D341Med (cell line): Measurements from ENCODE around the gene TP53BP1.
"Not testable (repeated sequence)": the region's sequence is repeated elsewhere in the genome, so short reads cannot be mapped to it uniquely, and the experiment has no call there.

Source experiments
- DNase-seq: peaks from one replicate; pipeline ENCODE4 v3.0.0; 2012; ENCODE audit warnings: low spot score

Gene TP53BP1, protein sequence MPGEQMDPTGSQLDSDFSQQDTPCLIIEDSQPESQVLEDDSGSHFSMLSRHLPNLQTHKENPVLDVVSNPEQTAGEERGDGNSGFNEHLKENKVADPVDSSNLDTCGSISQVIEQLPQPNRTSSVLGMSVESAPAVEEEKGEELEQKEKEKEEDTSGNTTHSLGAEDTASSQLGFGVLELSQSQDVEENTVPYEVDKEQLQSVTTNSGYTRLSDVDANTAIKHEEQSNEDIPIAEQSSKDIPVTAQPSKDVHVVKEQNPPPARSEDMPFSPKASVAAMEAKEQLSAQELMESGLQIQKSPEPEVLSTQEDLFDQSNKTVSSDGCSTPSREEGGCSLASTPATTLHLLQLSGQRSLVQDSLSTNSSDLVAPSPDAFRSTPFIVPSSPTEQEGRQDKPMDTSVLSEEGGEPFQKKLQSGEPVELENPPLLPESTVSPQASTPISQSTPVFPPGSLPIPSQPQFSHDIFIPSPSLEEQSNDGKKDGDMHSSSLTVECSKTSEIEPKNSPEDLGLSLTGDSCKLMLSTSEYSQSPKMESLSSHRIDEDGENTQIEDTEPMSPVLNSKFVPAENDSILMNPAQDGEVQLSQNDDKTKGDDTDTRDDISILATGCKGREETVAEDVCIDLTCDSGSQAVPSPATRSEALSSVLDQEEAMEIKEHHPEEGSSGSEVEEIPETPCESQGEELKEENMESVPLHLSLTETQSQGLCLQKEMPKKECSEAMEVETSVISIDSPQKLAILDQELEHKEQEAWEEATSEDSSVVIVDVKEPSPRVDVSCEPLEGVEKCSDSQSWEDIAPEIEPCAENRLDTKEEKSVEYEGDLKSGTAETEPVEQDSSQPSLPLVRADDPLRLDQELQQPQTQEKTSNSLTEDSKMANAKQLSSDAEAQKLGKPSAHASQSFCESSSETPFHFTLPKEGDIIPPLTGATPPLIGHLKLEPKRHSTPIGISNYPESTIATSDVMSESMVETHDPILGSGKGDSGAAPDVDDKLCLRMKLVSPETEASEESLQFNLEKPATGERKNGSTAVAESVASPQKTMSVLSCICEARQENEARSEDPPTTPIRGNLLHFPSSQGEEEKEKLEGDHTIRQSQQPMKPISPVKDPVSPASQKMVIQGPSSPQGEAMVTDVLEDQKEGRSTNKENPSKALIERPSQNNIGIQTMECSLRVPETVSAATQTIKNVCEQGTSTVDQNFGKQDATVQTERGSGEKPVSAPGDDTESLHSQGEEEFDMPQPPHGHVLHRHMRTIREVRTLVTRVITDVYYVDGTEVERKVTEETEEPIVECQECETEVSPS (N-terminal part only)

DNA sequence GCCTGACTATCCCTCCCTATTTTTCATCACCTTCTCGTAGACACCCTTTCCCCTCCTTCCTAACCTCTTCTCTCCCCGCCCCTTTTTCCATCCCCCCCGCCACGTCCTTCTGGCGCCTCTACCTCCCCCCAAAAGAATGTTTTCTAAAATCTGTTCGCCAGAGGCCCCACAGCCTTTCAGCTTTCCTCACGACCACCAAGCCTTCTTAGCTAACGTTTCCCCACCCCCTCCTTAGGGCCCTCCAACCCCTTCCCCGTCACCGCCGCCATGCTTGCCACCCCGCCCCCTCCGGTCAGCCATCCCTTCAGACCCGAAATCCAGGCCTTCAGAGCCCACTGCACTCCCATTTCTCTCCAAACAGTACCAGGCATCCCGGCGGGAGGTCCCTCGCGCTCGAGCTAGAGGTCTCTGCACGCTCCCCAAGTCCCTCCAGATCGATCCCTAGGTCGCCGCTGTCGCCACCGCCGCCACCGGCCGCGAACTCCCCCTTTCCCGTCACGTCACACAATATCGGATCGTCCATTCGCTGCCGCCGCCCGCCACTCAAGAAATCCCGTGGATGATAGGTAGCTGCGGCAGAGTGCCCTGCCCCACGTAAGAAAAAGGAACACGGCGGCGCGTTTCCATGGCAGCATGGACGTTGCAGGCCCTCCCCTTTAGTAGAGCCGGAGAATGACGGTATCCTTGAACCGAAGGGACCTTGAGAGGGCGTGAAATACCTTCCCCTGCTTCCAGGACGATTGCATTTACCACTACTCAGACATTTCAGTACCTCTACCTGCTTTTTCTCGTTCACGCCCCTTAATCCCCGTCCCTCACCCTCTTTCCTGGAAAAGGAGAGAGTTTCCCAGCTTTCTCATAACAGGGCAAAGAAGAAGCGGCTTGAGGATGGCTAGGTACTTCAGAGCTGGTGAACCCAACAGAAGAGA is at the start of gene TP53BP1:
Gene TP53BP1, minus strand, starts transcription at position 484 of the 929 bp plus-strand sequence. Its CDS starts 113 bp downstream, at position 371.
- DNase-seq = peak; percentile 95

DNA sequence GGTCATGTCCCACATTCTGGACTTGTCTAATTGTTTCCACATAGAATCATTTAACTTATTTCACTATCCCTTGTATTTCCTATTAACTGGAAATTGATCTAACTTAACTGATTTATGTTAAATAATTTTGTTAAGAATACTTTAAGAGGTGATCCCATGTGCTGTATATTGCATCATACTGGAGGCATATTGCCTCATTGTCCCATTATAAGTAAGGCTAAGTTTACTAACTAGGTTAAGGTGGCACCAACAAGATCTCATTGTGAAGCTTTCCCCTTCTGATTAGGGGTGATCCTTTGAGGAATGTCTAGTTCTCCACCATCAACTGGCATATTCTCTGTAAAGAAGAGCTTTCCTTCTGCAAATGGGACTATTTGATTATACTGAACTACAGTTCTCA is 48.8 kb upstream of the TP53BP1 start:
- no peak for DNase-seq

DNA sequence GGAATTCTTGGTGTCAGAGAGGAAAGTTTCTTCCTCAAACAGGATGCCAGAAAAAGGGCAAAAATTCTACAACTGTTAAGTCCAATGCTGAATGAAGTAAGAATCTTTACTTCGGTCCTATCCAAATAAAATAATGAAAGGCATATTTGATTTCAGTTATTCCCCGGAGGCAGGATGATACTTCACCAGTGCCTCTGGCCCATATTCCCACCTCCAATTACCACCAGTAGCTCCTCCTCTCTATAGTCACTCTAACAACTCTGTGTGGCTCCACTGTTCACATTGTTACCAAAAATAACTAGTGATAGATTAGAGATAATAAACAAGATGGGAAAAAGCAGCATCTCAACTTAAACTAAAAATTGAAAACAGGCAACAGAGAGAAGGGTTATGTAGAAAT is 45.1 kb upstream of the TP53BP1 start:
- no peak for DNase-seq

DNA sequence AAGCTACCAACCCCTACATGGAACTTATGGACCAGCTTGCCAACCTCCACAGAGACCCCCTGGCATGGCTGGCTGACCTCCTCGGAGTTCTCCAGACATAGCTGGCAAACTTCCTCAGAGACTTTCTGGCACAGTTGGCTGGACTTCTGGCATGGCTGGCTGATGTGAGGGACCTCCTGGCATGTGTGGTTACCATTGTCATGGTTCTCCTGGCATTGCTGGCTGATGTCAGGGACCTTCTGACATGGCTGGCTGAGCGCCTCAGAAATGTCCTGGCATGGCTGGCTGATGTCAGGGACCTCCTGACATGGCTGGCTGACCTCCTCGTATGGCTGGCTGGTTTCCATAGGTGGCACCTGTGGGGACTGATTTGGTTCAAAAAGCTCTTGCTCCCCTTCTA is 41.9 kb upstream of the TP53BP1 start:
- DNase-seq = no peak

DNA sequence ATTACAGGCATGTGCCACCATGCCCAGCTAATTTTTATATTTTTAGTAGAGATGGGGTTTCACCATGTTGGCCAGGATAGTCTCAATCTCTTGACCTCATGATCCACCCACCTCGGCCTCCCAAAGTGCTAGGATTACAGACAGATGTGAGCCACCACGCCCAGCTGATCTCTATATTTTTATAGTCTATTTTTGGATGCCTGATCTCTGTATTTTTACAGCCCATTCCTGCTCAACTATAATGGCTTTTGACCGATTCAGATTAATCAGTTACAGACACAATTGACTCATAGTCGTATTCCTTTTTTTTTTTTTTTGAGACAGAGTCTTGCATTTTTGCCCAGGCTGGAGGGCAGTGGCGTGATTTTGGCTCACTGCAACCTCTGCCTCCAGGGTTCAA is 39.9 kb upstream of the TP53BP1 start:
- not testable (repeated sequence) for DNase-seq

DNA sequence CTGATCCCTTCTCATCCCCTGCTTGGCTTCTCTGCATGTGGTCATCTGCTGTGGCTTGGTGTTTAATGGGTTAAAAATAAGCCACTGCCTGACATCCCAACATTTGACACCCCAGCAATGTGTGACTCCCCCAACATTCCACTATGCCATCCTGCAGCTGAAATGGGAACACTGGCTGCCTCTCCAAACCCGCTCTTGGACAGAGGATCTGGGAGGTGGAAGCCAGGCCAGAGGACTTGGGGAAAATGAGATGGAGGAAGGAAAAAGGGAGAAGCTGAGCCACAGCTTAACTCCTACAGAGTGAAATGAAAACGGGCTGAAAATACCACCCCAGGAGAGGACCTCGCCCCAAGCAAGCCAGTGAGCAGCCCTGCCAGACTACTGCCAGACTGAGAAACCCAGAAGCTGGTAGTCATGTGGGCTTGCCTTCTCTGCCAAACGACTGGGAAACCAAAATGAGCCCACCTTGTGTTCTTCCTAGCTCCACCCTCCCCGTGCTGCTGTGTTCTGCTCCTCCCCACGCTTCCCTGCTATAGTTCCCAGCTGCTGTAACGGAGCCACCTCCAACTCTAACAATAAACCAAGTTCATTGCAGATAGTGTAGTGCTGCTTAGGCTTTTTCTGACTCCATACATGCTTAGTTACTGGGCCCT is 38.2 kb upstream of the TP53BP1 start:
- DNase-seq = no peak

DNA sequence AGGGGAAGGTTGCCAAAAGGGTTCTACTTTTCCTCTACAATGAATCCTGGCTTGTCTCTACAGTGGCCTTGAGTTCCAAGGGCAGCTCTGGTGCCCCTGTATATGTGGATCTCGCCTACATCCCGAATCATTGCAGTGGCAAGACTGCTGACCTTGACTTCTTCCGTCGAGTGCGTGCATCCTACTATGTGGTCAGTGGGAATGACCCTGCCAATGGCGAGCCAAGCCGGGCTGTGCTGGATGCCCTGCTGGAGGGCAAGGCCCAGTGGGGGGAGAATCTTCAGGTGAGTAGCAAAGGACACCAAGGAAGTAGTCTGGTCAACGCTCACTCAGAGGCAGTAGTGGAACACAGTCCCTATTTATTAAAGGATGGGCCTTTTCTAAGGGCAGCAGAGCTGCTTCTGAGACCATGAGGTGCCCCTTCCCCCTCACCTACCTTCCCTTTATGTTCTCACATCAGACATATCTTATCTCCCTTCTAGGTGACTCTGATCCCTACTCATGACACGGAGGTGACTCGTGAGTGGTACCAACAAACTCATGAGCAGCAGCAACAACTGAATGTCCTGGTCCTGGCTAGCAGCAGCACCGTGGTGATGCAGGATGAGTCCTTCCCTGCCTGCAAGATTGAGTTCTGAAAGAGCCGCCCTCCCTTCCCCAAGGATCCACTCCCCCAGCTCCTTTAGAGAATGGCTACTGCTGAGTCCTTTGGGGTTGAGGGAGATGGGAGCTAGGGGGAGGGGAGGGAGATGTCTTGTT is 36.8 kb upstream of the TP53BP1 start:
- DNase-seq = no peak

DNA sequence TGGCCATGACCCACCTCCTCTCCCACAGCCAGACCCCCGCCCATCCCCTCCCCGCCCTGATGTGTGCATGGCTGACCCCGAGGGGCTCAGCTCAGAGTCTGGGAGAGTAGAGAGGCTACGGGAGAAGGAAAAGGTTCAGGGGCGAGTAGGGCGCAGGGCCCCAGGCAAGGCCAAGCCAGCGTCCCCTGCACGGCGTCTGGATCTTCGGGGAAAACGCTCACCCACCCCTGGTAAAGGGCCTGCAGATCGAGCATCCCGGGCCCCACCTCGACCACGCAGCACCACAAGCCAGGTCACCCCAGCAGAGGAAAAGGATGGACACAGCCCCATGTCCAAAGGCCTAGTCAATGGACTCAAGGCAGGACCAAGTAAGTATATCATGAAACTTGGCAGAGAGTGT is 36.2 kb upstream of the TP53BP1 start:
- DNase-seq = no peak

DNA sequence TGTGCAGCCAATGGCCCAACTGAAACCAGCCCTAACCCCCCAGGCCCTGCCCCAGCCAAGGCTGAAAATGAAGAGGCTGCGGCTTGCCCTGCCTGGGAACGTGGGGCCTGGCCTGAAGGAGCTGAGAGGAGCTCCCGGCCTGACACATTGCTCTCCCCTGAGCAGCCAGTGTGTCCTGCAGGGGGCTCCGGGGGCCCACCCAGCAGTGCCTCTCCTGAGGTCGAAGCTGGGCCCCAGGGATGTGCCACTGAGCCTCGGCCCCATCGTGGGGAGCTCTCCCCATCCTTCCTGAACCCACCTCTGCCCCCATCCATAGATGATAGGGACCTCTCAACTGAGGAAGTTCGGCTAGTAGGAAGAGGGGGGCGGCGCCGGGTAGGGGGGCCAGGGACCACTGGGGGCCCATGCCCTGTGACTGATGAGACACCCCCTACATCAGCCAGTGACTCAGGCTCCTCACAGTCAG is 35.6 kb upstream of the TP53BP1 start:
- DNase-seq = no peak

DNA sequence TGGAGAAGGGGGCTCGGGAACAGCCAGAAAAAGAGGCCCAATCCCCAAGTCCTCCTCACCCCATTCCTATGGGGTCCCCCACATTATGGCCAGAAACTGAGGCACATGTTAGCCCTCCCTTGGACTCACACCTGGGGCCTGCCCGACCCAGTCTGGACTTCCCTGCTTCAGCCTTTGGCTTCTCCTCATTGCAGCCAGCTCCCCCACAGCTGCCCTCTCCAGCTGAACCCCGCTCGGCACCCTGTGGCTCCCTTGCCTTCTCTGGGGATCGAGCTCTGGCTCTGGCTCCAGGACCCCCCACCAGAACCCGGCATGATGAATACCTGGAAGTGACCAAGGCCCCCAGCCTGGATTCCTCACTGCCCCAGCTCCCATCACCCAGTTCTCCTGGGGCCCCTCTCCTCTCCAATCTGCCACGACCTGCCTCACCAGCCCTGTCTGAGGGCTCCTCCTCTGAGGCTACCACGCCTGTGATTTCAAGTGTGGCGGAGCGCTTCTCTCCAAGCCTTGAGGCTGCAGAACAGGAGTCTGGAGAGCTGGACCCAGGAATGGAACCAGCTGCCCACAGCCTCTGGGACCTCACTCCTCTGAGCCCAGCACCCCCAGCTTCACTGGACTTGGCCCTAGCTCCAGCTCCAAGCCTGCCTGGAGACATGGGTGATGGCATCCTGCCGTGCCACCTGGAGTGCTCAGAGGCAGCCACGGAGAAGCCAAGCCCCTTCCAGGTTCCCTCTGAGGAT is 35.0 kb upstream of the TP53BP1 start:
- no peak for DNase-seq

DNA sequence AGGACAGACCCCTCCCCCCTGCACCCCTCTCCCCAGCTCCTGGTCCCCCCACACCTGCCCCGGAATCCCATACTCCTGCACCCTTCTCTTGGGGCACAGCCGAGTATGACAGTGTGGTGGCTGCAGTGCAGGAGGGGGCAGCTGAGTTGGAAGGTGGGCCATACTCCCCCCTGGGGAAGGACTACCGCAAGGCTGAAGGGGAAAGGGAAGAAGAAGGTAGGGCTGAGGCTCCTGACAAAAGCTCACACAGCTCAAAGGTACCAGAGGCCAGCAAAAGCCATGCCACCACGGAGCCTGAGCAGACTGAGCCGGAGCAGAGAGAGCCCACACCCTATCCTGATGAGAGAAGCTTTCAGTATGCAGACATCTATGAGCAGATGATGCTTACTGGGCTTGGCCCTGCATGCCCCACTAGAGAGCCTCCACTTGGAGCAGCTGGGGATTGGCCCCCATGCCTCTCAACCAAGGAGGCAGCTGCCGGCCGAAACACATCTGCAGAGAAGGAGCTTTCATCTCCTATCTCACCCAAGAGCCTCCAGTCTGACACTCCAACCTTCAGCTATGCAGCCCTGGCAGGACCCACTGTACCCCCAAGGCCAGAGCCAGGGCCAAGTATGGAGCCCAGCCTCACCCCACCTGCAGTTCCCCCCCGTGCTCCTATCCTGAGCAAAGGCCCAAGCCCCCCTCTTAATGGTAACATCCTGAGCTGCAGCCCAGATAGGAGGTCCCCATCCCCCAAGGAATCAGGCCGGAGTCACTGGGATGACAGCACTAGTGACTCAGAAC is 34.3 kb upstream of the TP53BP1 start:
- DNase-seq = no peak

DNA sequence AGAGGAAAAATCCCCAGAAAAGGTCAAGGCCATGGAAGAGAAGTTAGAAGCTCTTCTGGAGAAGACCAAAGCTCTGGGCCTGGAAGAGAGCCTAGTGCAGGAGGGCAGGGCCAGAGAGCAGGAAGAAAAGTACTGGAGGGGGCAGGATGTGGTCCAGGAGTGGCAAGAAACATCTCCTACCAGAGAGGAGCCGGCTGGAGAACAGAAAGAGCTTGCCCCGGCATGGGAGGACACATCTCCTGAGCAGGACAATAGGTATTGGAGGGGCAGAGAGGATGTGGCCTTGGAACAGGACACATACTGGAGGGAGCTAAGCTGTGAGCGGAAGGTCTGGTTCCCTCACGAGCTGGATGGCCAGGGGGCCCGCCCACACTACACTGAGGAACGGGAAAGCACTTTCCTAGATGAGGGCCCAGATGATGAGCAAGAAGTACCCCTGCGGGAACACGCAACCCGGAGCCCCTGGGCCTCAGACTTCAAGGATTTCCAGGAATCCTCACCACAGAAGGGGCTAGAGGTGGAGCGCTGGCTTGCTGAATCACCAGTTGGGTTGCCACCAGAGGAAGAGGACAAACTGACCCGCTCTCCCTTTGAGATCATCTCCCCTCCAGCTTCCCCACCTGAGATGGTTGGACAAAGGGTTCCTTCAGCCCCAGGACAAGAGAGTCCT is 33.4 kb upstream of the TP53BP1 start:
- DNase-seq = no peak

DNA sequence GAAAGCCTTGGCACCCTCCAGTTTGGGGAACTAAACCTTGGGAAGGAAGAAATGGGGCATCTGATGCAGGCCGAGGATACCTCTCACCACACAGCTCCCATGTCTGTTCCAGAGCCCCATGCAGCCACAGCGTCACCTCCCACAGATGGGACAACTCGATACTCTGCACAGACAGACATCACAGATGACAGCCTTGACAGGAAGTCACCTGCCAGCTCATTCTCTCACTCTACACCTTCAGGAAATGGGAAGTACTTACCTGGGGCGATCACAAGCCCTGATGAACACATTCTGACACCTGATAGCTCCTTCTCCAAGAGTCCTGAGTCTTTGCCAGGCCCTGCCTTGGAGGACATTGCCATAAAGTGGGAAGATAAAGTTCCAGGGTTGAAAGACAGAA is 32.2 kb upstream of the TP53BP1 start:
- DNase-seq = no peak

DNA sequence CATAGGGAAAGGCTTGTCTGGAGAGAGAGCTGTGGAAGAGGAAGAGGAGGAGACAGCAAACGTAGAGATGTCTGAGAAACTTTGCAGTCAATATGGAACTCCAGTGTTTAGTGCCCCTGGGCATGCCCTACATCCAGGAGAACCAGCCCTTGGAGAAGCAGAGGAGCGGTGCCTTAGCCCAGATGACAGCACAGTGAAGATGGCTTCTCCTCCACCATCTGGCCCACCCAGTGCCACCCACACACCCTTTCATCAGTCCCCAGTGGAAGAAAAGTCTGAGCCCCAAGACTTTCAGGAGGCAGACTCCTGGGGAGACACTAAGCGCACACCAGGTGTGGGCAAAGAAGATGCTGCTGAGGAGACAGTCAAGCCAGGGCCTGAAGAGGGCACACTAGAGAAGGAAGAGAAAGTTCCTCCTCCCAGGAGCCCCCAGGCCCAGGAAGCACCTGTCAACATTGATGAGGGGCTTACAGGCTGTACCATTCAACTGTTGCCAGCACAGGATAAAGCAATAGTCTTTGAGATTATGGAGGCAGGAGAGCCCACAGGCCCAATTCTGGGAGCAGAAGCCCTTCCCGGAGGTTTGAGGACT is 31.4 kb upstream of the TP53BP1 start:
- no peak for DNase-seq

DNA sequence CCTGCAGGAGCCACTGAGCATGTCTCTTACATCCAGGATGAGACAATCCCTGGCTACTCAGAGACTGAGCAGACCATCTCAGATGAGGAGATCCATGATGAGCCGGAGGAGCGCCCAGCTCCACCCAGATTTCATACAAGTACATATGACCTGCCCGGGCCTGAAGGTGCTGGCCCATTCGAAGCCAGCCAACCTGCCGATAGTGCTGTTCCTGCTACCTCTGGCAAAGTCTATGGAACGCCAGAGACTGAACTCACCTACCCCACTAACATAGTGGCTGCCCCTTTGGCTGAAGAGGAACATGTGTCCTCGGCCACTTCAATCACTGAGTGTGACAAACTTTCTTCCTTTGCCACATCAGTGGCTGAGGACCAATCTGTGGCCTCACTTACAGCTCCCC is 30.7 kb upstream of the TP53BP1 start:
- DNase-seq = no peak

DNA sequence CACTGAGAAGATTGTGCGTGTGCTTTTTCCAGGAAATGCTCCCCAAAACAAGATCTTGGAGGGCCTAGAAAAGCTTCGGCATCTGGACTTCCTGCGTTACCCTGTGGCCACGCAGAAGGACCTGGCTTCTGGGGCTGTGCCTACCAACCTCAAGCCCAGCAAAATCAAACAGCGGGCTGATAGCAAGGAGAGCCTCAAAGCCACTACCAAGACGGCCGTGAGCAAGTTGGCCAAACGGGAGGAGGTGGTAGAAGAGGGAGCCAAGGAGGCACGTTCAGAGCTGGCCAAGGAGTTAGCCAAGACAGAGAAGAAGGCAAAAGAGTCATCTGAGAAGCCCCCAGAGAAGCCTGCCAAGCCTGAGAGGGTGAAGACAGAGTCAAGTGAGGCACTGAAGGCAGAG is 29.3 kb upstream of the TP53BP1 start:
- DNase-seq = no peak

DNA sequence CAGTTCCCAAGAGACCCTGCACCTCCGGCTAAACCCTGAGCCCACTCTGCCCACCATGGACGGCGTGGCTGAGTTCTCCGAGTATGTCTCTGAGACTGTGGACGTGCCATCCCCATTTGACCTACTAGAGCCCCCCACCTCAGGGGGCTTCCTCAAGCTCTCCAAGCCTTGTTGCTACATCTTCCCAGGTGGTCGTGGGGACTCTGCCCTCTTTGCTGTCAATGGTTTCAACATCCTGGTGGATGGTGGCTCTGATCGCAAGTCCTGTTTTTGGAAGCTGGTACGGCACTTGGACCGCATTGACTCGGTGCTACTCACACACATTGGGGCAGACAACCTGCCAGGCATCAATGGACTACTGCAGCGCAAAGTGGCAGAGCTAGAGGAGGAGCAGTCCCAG is 28.5 kb upstream of the TP53BP1 start:
- no peak for DNase-seq
